H1 (cell line): Measurements from ENCODE around the gene FABP7. TPM values are rescaled to one million over a fixed set of nuclear protein-coding genes. Genes with fewer than 3 reads are reported as not detected.

Source experiments
- CTCF ChIA-PET: fragments of 300-600 bp; sonication (Branson Sonifier 250); formaldehyde crosslinking; loops from one replicate; lab custom pipeline; 2021; ENCODE audit not compliant: partially characterized antibody; lab: Charles Lee
- POLR2A ChIA-PET: fragments of 300-600 bp; sonication (Branson Sonifier 250); formaldehyde crosslinking; loops from one replicate; lab custom pipeline; 2021; ENCODE audit warnings: inconsistent platforms; ENCODE audit not compliant: partially characterized antibody; lab: Charles Lee
- DNase-seq, 2 experiments: peaks; one replicate each; pipeline versions ENCODE4 v3.0.0 to v3.0.0-alpha.2; 2010 to 2022; ENCODE audit warnings: low spot score in 2 of 2, low read depth in 1 of 2, mixed read lengths in 1 of 2
- FAIRE-seq: peaks from 2 replicates; lab custom pipeline; 2011; peaks lifted over from hg19 to GRCh38; lab: Jason Lieb, UNC
- H2AFZ ChIP-seq: 2 replicates; pipeline ENCODE4 v1.8.1; 2012; ENCODE audit warnings: low read length, inconsistent platforms
- H2AK5ac ChIP-seq: 2 replicates; pipeline ENCODE4 v1.6.1; 2013; ENCODE audit warnings: low read depth, low read length
- H2BK120ac ChIP-seq: replicated peaks from 2 replicates; pipeline ENCODE3; 2013; ENCODE audit warnings: low read depth, low read length, inconsistent platforms
- H2BK12ac ChIP-seq: 2 replicates; pipeline ENCODE4 v1.6.1; 2013; ENCODE audit warnings: low read depth, low read length
- H2BK15ac ChIP-seq: 2 replicates; pipeline ENCODE4 v1.6.1; 2013; ENCODE audit warnings: low read length
- H2BK20ac ChIP-seq: 2 replicates; pipeline ENCODE4 v1.6.1; 2013; ENCODE audit warnings: low read length
- H2BK5ac ChIP-seq: 2 replicates; pipeline ENCODE4 v1.6.1; 2013; ENCODE audit warnings: low read depth, low read length
- H3K14ac ChIP-seq: 2 replicates; pipeline ENCODE4 v1.6.1; 2013; ENCODE audit warnings: inconsistent platforms; ENCODE audit not compliant: insufficient read length
- H3K18ac ChIP-seq: 2 replicates; pipeline ENCODE4 v1.6.1; 2013; ENCODE audit warnings: low read length; ENCODE audit errors: extremely low read depth
- H3K23ac ChIP-seq: 2 replicates; pipeline ENCODE4 v1.6.1; 2013; ENCODE audit warnings: inconsistent platforms; ENCODE audit not compliant: insufficient read length
- H3K23me2 ChIP-seq: 2 replicates; pipeline ENCODE4 v1.6.1; 2013; ENCODE audit warnings: low read depth, low read length
- H3K27ac ChIP-seq: 2 replicates; pipeline ENCODE4 v1.6.1; 2011; ENCODE audit warnings: low read depth, low read length, inconsistent platforms
- H3K27me3 ChIP-seq, 4 experiments: replicated peaks in 1 of 4; 1 replicate in 1 of 4; 2 replicates in 3 of 4; pipeline versions ENCODE4 v1.6.1 to v1.8.1; 2011 to 2013; ENCODE audit warnings: low read length in 3 of 4, mild to moderate bottlenecking in 3 of 4, inconsistent platforms in 2 of 4, mixed read lengths in 2 of 4, moderate library complexity in 1 of 4; ENCODE audit not compliant: control insufficient read depth in 3 of 4, insufficient read depth in 3 of 4; ENCODE audit errors: extremely low read depth in 1 of 4
- H3K36me3 ChIP-seq, 4 experiments: 2 replicates each; pipeline versions ENCODE4 v1.6.1 to v1.8.1; 2011 to 2013; ENCODE audit warnings: mild to moderate bottlenecking in 4 of 4, low read length in 3 of 4, moderate library complexity in 2 of 4, control low read depth in 1 of 4, inconsistent platforms in 1 of 4; ENCODE audit not compliant: insufficient read depth in 4 of 4, control insufficient read depth in 2 of 4
- H3K4ac ChIP-seq: replicated peaks from 2 replicates; pipeline ENCODE3; 2013; ENCODE audit warnings: low read length, low read depth, mixed read lengths, inconsistent platforms; ENCODE audit not compliant: insufficient read length
- H3K4me1 ChIP-seq, 4 experiments: replicated peaks in 1 of 4; 1 replicate in 1 of 4; 2 replicates in 3 of 4; pipeline versions ENCODE4 v1.6.1 to v1.8.1; 2011 to 2013; ENCODE audit warnings: low read length in 3 of 4, inconsistent platforms in 2 of 4, mixed read lengths in 1 of 4; ENCODE audit not compliant: insufficient read depth in 4 of 4, control insufficient read depth in 3 of 4
- H3K4me2 ChIP-seq, 2 experiments: 2 replicates each; pipeline versions ENCODE4 v1.6.1 to v1.8.1; 2011 to 2013; ENCODE audit warnings: low read depth in 2 of 2, low read length in 2 of 2, control low read depth in 1 of 2, inconsistent platforms in 1 of 2, mild to moderate bottlenecking in 1 of 2; ENCODE audit not compliant: insufficient read depth in 1 of 2
- H3K4me3 ChIP-seq, 4 experiments: fragments of 200-600, 300-600 bp in 1 of 4; sonication (generic), shearing (Covaris generic), sonication (Bioruptor Twin) in 1 of 4; 2 replicates each; pipeline versions ENCODE4 v1.5.1 to v1.8.1; 2011 to 2016; ENCODE audit warnings: low read length in 4 of 4, low read depth in 3 of 4, control low read depth in 2 of 4, inconsistent platforms in 2 of 4, mild to moderate bottlenecking in 2 of 4, mixed read lengths in 1 of 4, moderate library complexity in 1 of 4; ENCODE audit not compliant: insufficient read depth in 2 of 4; ENCODE audit errors: extremely low read depth in 1 of 4
- H3K56ac ChIP-seq: replicated peaks from 2 replicates; pipeline ENCODE3; 2013; ENCODE audit warnings: low read depth, mild to moderate bottlenecking, mixed read lengths, low read length, inconsistent platforms; ENCODE audit not compliant: insufficient read length
- H3K79me1 ChIP-seq: 2 replicates; pipeline ENCODE4 v1.6.1; 2013; ENCODE audit warnings: low read depth, low read length, control low read depth
- H3K79me2 ChIP-seq, 2 experiments: 2 replicates each; pipeline versions ENCODE4 v1.6.1 to v1.8.1; 2012 to 2013; ENCODE audit warnings: low read length in 2 of 2, mild to moderate bottlenecking in 2 of 2, inconsistent platforms in 1 of 2; ENCODE audit not compliant: insufficient read depth in 2 of 2, control insufficient read depth in 1 of 2
- H3K9ac ChIP-seq, 4 experiments: replicated peaks in 1 of 4; 1 replicate in 1 of 4; 2 replicates in 3 of 4; pipeline versions ENCODE4 v1.6.1 to v1.8.1; 2011 to 2013; ENCODE audit warnings: low read depth in 3 of 4, low read length in 3 of 4, control low read depth in 2 of 4, mild to moderate bottlenecking in 2 of 4, moderate library complexity in 2 of 4, inconsistent platforms in 1 of 4; ENCODE audit errors: extremely low read depth in 1 of 4
- H3K9me3 ChIP-seq, 2 experiments: 2 replicates each; pipeline versions ENCODE4 v1.6.1 to v1.8.1; 2012 to 2013; ENCODE audit warnings: mild to moderate bottlenecking in 2 of 2, moderate library complexity in 2 of 2, control low read depth in 1 of 2, inconsistent platforms in 1 of 2, low read depth in 1 of 2, low read length in 1 of 2, mixed read lengths in 1 of 2; ENCODE audit not compliant: insufficient read depth in 2 of 2
- H4K20me1 ChIP-seq, 2 experiments: replicated peaks in 1 of 2; 2 replicates each; pipeline versions ENCODE3 to v1.8.1; 2011 to 2013; ENCODE audit warnings: inconsistent platforms in 2 of 2, low read length in 2 of 2, mild to moderate bottlenecking in 1 of 2; ENCODE audit not compliant: insufficient read depth in 2 of 2, control insufficient read depth in 1 of 2
- H4K5ac ChIP-seq: 2 replicates; pipeline ENCODE4 v1.6.1; 2013; ENCODE audit warnings: low read length, low read depth, mixed read lengths, inconsistent platforms; ENCODE audit not compliant: insufficient read length
- H4K8ac ChIP-seq: 2 replicates; pipeline ENCODE4 v1.8.0; 2013; ENCODE audit warnings: mild to moderate bottlenecking, moderate library complexity, low read length, inconsistent platforms; ENCODE audit not compliant: insufficient read depth; ENCODE audit errors: extremely low read depth
- H4K91ac ChIP-seq: replicated peaks from 2 replicates; pipeline ENCODE3; 2013; ENCODE audit warnings: low read length, mixed read lengths, inconsistent platforms; ENCODE audit not compliant: insufficient read length
- ASH2L ChIP-seq: fragments of 200-600, 300-600 bp; sonication (generic); IDR thresholded peaks from one replicate; pipeline ENCODE4 v1.7.1; 2017; ENCODE audit warnings: low read length
- CBX5 ChIP-seq: fragments of 300-800, 300-1000 bp; sonication (generic); IDR thresholded peaks from 2 replicates; pipeline ENCODE4 v1.7.1; 2016; ENCODE audit warnings: antibody characterized with exemption, low read length, low read depth
- CREB1 ChIP-seq: IDR thresholded peaks from 2 replicates; pipeline ENCODE4 v1.6.1; 2012; ENCODE audit warnings: inconsistent platforms
- CTBP2 ChIP-seq: IDR thresholded peaks from 2 replicates; pipeline ENCODE4 v1.7.0; 2011; ENCODE audit warnings: borderline replicate concordance, mild to moderate bottlenecking, moderate library complexity, mixed read lengths, low read length; ENCODE audit not compliant: insufficient read depth, insufficient read length
- EP300 ChIP-seq, 2 experiments: IDR thresholded peaks; 1 replicate in 1 of 2; 2 replicates in 1 of 2; pipeline ENCODE4 v1.6.1; 2011 to 2012; ENCODE audit warnings: low read depth in 2 of 2, low read length in 2 of 2, mild to moderate bottlenecking in 2 of 2, borderline replicate concordance in 1 of 2, inconsistent platforms in 1 of 2, moderate library complexity in 1 of 2
- HDAC6 ChIP-seq: IDR thresholded peaks from one replicate; pipeline ENCODE4 v1.7.1; 2012; ENCODE audit warnings: low read depth, mild to moderate bottlenecking, inconsistent platforms, low read length, moderate library complexity
- NRF1 ChIP-seq: IDR thresholded peaks from 2 replicates; pipeline ENCODE4 v1.6.1; 2011; ENCODE audit warnings: mild to moderate bottlenecking, low read depth, low read length, improper control_type of control experiment
- SIX5 ChIP-seq: IDR thresholded peaks from 2 replicates; pipeline ENCODE4 v1.6.1; 2011; ENCODE audit warnings: mild to moderate bottlenecking, low read depth, low read length
- SRF ChIP-seq: IDR thresholded peaks from 2 replicates; pipeline ENCODE4 v1.6.1; 2011; ENCODE audit warnings: mild to moderate bottlenecking, low read depth, low read length, moderate library complexity
- SUZ12 ChIP-seq: fragments of 200-600 bp; sonication (generic); IDR thresholded peaks from 2 replicates; pipeline ENCODE4 v1.6.1; 2012; ENCODE audit warnings: mild to moderate bottlenecking, inconsistent platforms, low read length, moderate library complexity, mixed read lengths
- WGBS, 2 experiments: shearing (Covaris generic) in 1 of 2; methylation state at CpG; one replicate each; pipeline versions ENCODE4 v1.1.6 to v1.1.7; 2013 to 2015; ENCODE audit warnings: low lambda C conversion rate in 2 of 2, mixed read lengths in 2 of 2, inconsistent platforms in 1 of 2, low coverage in 1 of 2, missing lambda C conversion rate in 1 of 2; ENCODE audit not compliant: insufficient replicate concordance in 2 of 2, insufficient coverage in 1 of 2, insufficient read length in 1 of 2; ENCODE audit errors: extremely low coverage in 1 of 2, missing lambda C conversion rate in 1 of 2; 5-methylcytosine and 5-hydroxymethylcytosine counted together
- polyA plus RNA-seq, 7 experiments: library from polyadenylated mRNA; depleted of rRNA in 3 of 7; stranded (reverse) in 5 of 7; unstranded in 2 of 7; fragments of >200 nt in 5 of 7; fragments of 200-250 nt in 2 of 7; gene quantifications; 1 replicate in 5 of 7; 2 replicates in 1 of 7; 4 replicates in 1 of 7; pipeline versions ENCODE4 v1.2.1 to v1.2.3, GENCODE V29; 2011 to 2013; ENCODE audit warnings: missing spikeins in 2 of 7, mixed read lengths in 2 of 7
- total RNA-seq: library from RNA; stranded (reverse); fragmentation: NEBNext Ultra II Directional; extraction: Animal tissue kit (Norgen Biotek cat#: 25700); gene quantifications from 2 replicates; pipeline ENCODE4 v1.2.1, GENCODE V29; 2021
- TF ChIP-seq, protein P1 (sequence below): IDR thresholded peaks from 2 replicates; pipeline ENCODE4 v1.6.1; 2012; ENCODE audit warnings: inconsistent platforms

Gene FABP7
- total and polyA plus RNA-seq, 2 of the 8 experiments (the other 6 are each of a cell fraction or from before 2014, with no cell fraction given), result 10.6 to 13.1 TPM

- H3K4me3 ChIP-seq, result no peak overlapping the region
- CTCF ChIA-PET, result interaction anchor here (1.2 to 1.4 kb wide), 3 partner anchors 21 to 72 kb away, joined by 3 to 4 read pairs (median 3); no protein-coding TSS in a partner anchor
- H2BK12ac ChIP-seq, result no peak overlapping the region
- no peak overlapping the region for H2BK15ac ChIP-seq
- H4K8ac ChIP-seq, result no peak overlapping the region
- H2BK5ac ChIP-seq, result no peak overlapping the region
- H3K9me3 ChIP-seq, result no peaks in the 10 kb centered on the region
- no peak for FAIRE-seq
- no peak overlapping the region for H3K18ac ChIP-seq
- POLR2A ChIA-PET, result no interaction called here
- H3K79me2 ChIP-seq, result no peaks in the 10 kb centered on the region
- no peak overlapping the region for H4K91ac ChIP-seq
- no peak overlapping the region for H2AFZ ChIP-seq
- H3K56ac ChIP-seq, result no peak overlapping the region
- H3K27me3 ChIP-seq, result peaks cover 0 to 1% (median 0%) of the 10 kb centered on the region in 4 experiments; a peak in 1 of 7 replicates
- H3K79me1 ChIP-seq, result no peaks in the 10 kb centered on the region
- no peak overlapping the region for H3K14ac ChIP-seq
- WGBS, 2 experiments, result 91% methylated on average over 2 of the region's 2 CpGs; no CpG with 5 or more reads in 1 of the 2 experiments
- no peak overlapping the region for H2AK5ac ChIP-seq
- H2BK120ac ChIP-seq, result no peak overlapping the region
- H3K27ac ChIP-seq, result no peak overlapping the region
- TF ChIP-seq SRF, result no peak
- TF ChIP-seq NRF1, result no peak
- TF ChIP-seq, protein P1, sequence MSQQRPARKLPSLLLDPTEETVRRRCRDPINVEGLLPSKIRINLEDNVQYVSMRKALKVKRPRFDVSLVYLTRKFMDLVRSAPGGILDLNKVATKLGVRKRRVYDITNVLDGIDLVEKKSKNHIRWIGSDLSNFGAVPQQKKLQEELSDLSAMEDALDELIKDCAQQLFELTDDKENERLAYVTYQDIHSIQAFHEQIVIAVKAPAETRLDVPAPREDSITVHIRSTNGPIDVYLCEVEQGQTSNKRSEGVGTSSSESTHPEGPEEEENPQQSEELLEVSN, result no peak
- no peak for TF ChIP-seq ASH2L
- TF ChIP-seq EP300 (IDR thresholded peaks at IDR 0.05; ENCODE audit: borderline replicate concordance in 1 of 2, low read depth in 2 of 2, low read length in 2 of 2), result no peak
- TF ChIP-seq CBX5, result no peak
- no peak for TF ChIP-seq CTBP2
- no peak for TF ChIP-seq SUZ12
- TF ChIP-seq CREB1, result no peak
- no peak for TF ChIP-seq HDAC6
- no peak for TF ChIP-seq SIX5
- no peak overlapping the region for H3K23ac ChIP-seq
- no peak overlapping the region for H3K4me2 ChIP-seq
- H3K4me1 ChIP-seq, result peaks cover 0 to 5% (median 0%) of the 10 kb centered on the region in 4 experiments; a peak in 2 of 7 replicates
- no peak overlapping the region for H4K5ac ChIP-seq
- DNase-seq, result no peak
- H3K23me2 ChIP-seq, result no peaks in the 10 kb centered on the region
- no peaks in the 10 kb centered on the region for H4K20me1 ChIP-seq
- H3K36me3 ChIP-seq, result no peaks in the 10 kb centered on the region
- H3K4ac ChIP-seq, result no peak overlapping the region
- H2BK20ac ChIP-seq, result no peak overlapping the region
- H3K9ac ChIP-seq, result no peak overlapping the region
Measured at GRCh38 chr6:122817358-122817757, 37.8 kb downstream of the FABP7 start.
